Muscle of leg (tissue), 11 donors: ENCODE results near the gene SLC39A11. TPM values are rescaled to one million over a fixed set of nuclear protein-coding genes. Genes with fewer than 3 reads are reported as not detected.

Source experiments
- DNase-seq: peaks from one replicate; pipeline ENCODE4 v3.0.0; 2013
- H3K27ac ChIP-seq: one replicate; pipeline ENCODE4 v1.5.1; 2013; ENCODE audit warnings: mild to moderate bottlenecking, low read length, control low read depth
- H3K27me3 ChIP-seq: one replicate; pipeline ENCODE4 v1.6.1; 2013; ENCODE audit warnings: low read length; ENCODE audit not compliant: control insufficient read depth, insufficient read depth
- H3K36me3 ChIP-seq: one replicate; pipeline ENCODE4 v1.6.1; 2013; ENCODE audit warnings: low read length; ENCODE audit not compliant: control insufficient read depth, insufficient read depth
- H3K4me1 ChIP-seq: one replicate; pipeline ENCODE4 v1.6.1; 2013; ENCODE audit warnings: low read length; ENCODE audit not compliant: control insufficient read depth, insufficient read depth
- H3K4me3 ChIP-seq: one replicate; pipeline ENCODE4 v1.5.1; 2013; ENCODE audit warnings: low read length, control low read depth
- H3K9me3 ChIP-seq: replicated peaks from 2 replicates; pipeline ENCODE4 v1.6.1; 2013; ENCODE audit warnings: low read depth, low read length; ENCODE audit not compliant: control insufficient read depth
- WGBS: methylation state at CpG from one replicate; pipeline ENCODE4 v1.1.5; 2013; ENCODE audit warnings: missing lambda C conversion rate; ENCODE audit not compliant: insufficient coverage; 5-methylcytosine and 5-hydroxymethylcytosine counted together
- polyA plus RNA-seq, 8 donors: library from polyadenylated mRNA; unstranded; fragments of 120-200 nt; gene quantifications; one replicate each; pipeline versions ENCODE4 v1.2.1 to v1.2.3, GENCODE V29; 2013; ENCODE audit warnings: inconsistent platforms in 1 of 8, low replicate concordance in 1 of 8; ENCODE audit not compliant: insufficient read length in 8 of 8, insufficient read depth in 1 of 8
- total RNA-seq: library from RNA; stranded (reverse); fragments of 120-200 nt; gene quantifications from one replicate; pipeline ENCODE4 v1.2.4, GENCODE V29; 2013

The SLC39A11 gene
- total and polyA plus RNA-seq, 9 donors, result 8.7 to 13.6 (median 10.0) TPM

DNA sequence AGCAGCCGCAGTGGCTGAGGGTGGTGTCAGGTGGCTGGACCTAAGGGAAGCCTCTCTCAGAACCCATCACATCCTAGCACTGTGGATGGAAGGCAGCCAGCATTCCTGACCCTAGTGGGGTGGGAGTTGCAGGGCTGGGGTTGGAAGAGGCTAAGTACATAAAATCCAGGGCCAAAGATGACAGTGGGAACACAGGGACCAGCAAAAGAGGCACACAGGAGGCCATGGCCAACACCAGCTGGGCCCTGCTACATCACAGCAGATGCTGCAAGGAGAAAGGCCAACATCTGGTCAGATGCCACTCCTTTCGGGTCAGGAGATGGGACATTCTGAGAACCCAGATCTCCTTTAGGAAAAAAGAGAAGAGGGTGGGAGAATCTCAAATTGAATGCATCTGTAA is 415.4 kb downstream of the SLC39A11 start:
- WGBS, result 78% methylated on average over 1 of the region's 2 CpGs
- Histone ChIP-seq H3K4me1 (no peaks in the 10 kb centered on the region), H3K4me3 (no peak overlapping the region), H3K27ac (no peak overlapping the region), H3K9me3 (no peaks in the 10 kb centered on the region), H3K27me3 (no peaks in the 10 kb centered on the region), H3K36me3 (no peaks in the 10 kb centered on the region)
- no peak for DNase-seq

DNA sequence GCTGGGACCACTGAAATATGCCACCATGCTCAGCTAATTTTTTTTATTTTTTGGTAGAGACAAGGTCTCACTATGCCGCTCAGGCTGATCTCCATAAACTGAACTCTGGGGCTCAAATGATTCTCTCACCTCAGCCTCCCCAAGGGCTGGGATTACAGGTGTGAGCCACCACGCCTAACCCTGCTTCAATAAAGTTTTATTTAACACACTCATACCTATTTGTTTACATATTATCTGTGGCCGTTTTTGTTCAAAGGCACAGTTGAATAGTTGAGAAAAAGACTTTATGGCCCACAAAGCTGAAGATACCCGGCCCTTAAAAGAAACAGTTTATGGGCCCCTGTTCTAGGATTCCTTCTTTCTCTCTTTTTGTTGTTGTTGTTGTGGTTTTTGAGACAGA is 419.8 kb downstream of the SLC39A11 start:
- no peak for DNase-seq
- H3K4me3 ChIP-seq, result no peak overlapping the region
- no peaks in the 10 kb centered on the region for H3K4me1 ChIP-seq
- no peaks in the 10 kb centered on the region for H3K9me3 ChIP-seq
- no peaks in the 10 kb centered on the region for H3K36me3 ChIP-seq
- no CpG with 5 or more reads among the region's 4 CpGs for WGBS
- H3K27ac ChIP-seq, result no peak overlapping the region
- no peaks in the 10 kb centered on the region for H3K27me3 ChIP-seq

DNA sequence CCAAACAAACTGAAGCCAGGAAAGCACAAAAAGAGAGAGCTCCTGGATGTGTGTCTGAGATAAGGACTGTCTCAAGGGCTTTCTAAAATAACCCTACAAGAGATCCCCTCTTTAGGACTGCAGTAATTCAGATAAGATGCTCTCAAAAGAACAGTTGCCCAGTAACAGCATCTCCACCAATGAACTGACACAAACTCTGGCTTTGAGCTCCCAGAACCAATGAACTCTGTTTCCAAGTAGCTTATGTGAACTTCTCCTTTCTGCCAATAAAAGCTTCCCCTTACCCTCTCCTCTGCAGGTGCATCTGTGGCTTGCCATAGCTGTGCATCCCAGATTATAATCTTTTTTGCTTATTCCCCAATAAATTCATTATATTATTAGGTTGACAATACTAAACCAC is 421.5 kb downstream of the SLC39A11 start:
- Histone ChIP-seq H3K27ac (no peak overlapping the region), H3K9me3 (no peaks in the 10 kb centered on the region), H3K27me3 (no peaks in the 10 kb centered on the region), H3K36me3 (no peaks in the 10 kb centered on the region), H3K4me3 (no peak overlapping the region), H3K4me1 (peaks cover 14% of the 10 kb centered on the region)
- no peak for DNase-seq

DNA sequence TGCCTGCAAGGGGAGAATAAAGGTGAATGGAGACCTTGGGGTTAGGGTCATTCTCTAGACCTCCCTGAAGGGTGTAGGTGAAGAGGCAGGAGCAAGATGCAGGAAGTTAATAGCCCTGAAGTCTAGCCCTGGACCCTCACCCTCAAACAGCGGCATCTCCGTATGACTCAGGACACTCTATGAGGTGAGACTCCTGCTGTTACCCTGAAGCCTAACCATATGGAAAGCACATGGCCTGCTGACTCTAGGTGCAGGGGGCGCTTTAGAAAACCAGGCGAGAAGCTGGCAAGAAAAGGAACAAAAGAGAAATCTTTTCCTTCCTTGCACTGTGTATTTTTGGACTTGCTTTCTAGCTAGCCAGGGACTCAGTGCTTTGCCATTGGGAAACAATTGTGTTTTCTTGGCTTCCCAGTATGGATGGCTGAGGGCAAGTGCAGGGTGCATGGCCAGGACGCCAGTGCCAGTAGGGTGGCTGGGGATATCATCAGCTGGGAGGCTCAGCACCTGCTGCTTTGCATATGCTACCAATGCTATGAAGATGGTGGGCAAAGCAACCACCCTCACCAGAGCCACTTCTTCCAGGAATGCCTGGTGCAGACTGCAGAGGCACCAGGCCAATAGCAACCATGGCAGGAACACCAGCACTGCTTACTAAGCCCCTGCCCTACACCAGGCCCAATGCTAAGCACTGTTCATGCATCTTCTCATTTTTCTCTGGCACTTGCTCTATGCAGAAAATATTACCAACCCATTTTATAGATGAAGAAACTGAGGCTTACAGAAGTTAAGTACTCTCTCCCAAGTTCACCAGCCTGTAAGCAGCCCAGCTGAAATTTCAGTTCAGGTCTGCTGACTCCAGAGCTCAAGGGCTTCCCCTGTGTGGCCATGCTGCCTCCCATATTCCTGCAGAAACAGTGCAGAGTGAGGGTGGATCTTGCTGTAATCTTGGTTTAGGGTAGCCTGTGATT is 425.1 kb downstream of the SLC39A11 start:
- WGBS, result 74% methylated on average over 2 of the region's 5 CpGs
- DNase-seq, result no peak
- Histone ChIP-seq H3K27ac (no peak overlapping the region), H3K27me3 (no peaks in the 10 kb centered on the region), H3K4me3 (no peak overlapping the region), H3K4me1 (peaks cover 16% of the 10 kb centered on the region), H3K9me3 (no peaks in the 10 kb centered on the region), H3K36me3 (no peaks in the 10 kb centered on the region)

DNA sequence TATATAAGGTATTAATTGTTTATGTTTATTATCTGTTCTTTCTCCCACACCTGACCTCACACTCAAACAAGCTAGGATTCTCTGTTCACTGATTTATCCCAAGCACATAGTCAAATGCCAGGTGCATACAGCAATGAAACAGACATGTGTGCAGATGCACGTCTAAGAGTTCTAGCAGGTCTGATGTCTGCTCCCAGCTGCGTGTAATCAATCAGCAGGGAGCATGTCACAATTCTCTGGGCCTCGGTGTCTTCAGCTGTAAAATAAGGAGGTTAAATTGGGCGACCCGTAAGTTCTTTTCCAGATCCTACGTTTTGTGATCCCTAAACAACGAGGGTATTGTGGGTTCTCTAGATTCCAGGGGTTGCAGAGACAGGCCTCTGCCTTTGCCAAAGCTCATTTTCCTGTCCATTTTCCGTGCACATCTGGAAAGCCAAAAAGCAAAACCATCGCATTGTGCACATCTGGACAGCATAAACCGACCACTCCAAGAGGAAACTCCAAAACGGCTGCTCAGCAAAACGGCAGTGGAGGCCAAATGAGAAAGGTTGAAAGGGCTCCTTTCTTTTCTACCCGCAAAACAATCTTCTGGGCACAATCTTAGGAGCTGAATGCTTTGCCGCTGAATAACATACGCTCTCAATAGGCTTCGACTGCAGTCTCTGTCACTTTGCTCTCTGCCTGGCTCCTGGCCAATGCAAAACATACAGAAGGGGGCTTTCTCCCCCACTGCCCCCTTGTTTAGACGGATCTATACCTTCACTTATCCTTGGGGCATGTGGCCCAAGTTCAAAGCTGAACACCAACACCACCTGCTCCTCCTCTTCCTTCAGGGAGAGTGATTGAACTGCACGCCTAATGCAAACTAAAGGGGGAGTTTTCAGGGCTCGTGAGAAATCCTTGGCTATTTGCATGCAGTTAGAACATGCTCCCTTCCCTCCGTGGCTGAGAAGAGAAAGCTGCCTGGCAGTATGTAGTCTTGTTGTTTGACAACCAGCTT is 426.3 kb downstream of the SLC39A11 start:
- Histone ChIP-seq H3K27ac (no peak overlapping the region), H3K36me3 (no peaks in the 10 kb centered on the region), H3K27me3 (no peaks in the 10 kb centered on the region), H3K4me3 (no peak overlapping the region), H3K9me3 (no peaks in the 10 kb centered on the region), H3K4me1 (peaks cover 16% of the 10 kb centered on the region)
- 26% methylated on average over 14 of the region's 20 CpGs for WGBS
- peak; percentile 91 for DNase-seq

DNA sequence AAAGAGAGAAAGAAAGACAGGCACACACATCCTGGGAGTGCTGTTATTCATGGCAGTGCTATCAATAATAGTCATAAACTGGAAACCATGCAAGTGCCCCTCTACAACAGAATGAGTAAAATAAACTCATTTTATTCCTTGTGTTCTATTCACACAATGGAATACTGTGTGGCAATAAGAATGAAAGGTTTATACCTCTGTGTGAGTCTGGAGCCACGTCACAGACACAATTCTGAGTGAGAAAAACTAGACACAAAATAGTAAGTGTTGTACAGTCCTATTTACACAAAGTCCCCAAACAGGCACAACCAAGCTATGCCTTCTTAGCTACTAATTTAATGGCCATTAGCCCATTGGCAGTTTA is 429.7 kb downstream of the SLC39A11 start:
- Histone ChIP-seq H3K9me3 (no peaks in the 10 kb centered on the region), H3K27me3 (no peaks in the 10 kb centered on the region), H3K4me1 (peaks cover 16% of the 10 kb centered on the region), H3K27ac (no peak overlapping the region), H3K4me3 (no peak overlapping the region), H3K36me3 (no peaks in the 10 kb centered on the region)
- no peak for DNase-seq
- no CpG with 5 or more reads among the region's 1 CpG for WGBS

DNA sequence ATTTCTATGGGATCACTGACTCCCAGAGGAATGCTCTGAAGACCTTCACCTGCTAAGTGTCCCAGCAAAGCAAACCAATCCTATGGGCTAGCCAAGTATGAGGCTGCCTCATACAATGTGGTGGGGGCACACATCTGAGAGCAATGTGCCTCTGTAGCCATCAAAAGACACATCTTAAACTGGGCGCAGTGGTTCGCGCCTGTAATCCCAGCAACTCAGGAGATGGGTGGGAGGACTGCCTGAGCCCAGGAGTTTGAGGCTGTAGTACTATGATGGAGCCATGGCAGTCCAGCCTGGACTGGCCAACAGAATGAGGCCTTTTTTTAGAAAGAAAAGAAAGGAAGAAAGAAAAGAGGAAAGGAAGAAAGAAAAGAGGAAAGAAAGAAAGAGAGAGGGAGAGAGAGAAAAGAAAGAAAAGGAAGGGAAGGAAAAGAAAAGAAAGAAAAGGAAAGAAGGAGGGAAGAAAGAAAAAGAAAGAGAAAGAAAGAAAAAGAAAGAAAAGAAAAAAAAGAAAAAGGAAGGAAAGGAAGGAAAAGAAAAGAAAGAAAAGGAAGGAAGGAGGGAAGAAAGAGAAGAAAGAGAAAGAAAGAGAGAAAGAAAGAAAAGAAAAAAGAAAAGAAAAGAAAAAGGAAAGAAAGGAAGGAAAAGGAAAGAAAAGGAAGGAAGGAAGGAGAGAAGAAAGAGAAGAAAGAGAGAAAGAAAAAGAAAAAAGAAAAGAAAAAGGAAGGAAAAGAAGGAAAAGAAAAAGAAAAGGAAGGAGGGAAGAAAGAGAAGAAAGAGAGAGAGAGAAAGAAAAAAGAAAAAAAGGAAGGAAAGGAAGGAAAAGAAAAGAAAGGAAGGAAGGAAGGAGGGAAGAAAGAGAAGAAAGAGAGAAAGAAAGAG is 430.3 kb downstream of the SLC39A11 start:
- H3K4me3 ChIP-seq, result no peak overlapping the region
- H3K27ac ChIP-seq, result no peak overlapping the region
- DNase-seq, result no peak
- H3K4me1 ChIP-seq, result peaks cover 14% of the 10 kb centered on the region
- no peaks in the 10 kb centered on the region for H3K9me3 ChIP-seq
- no peaks in the 10 kb centered on the region for H3K36me3 ChIP-seq
- H3K27me3 ChIP-seq, result no peaks in the 10 kb centered on the region
- 63% methylated on average over 3 of the region's 3 CpGs for WGBS

DNA sequence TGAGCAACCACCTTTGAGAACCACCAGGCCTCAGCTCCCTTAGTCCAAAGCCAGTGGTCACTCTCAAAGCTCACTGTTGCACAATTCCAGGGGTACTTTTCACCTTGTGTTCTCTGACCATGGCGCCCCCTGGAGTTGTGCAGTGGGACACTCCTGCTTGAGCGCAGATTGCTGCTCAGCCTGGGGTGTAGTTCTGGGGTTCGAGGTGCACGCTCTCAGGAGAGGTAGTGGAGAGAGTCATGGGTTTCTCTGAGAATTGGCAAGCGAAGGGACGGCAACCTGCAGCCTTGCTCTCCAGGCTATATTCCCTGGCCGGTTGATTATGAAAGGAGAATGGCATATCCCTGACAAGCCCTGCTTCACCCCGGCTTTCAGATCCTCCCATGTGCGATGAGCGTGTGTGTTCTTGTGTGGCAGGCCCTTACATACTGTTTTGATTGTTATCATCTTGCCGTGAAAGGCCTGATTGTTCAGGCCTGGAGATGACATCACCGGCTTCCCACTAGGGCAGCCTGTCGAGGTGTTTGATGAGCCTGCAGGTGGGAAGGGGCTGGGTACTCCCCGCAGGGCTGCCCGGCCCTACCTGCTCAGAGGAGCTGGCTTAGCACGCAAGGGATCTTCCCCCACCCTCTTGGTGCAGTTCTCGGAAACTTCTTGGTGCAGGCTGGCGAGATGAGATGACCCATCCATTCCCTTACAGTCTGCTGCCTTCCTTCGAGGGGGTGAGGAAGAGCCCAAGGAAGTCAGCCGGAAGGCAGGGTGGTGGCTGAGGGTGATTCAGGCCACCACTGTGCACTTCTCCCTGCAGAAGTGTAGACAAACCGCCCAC is 431.2 kb downstream of the SLC39A11 start:
- WGBS, result 87% methylated on average over 9 of the region's 21 CpGs
- Histone ChIP-seq H3K9me3 (no peaks in the 10 kb centered on the region), H3K4me3 (no peak overlapping the region), H3K4me1 (peaks cover 6% of the 10 kb centered on the region), H3K36me3 (no peaks in the 10 kb centered on the region), H3K27me3 (no peaks in the 10 kb centered on the region), H3K27ac (no peak overlapping the region)
- no peak for DNase-seq
